GM19238 (cell line): Measurements from ENCODE around the gene CNNM2.

Experiments
- DNase-seq: peaks from one replicate; pipeline ENCODE4 v3.0.0; 2011; ENCODE audit warnings: low spot score; ENCODE audit not compliant: insufficient read length

CNNM2 gene

DNA sequence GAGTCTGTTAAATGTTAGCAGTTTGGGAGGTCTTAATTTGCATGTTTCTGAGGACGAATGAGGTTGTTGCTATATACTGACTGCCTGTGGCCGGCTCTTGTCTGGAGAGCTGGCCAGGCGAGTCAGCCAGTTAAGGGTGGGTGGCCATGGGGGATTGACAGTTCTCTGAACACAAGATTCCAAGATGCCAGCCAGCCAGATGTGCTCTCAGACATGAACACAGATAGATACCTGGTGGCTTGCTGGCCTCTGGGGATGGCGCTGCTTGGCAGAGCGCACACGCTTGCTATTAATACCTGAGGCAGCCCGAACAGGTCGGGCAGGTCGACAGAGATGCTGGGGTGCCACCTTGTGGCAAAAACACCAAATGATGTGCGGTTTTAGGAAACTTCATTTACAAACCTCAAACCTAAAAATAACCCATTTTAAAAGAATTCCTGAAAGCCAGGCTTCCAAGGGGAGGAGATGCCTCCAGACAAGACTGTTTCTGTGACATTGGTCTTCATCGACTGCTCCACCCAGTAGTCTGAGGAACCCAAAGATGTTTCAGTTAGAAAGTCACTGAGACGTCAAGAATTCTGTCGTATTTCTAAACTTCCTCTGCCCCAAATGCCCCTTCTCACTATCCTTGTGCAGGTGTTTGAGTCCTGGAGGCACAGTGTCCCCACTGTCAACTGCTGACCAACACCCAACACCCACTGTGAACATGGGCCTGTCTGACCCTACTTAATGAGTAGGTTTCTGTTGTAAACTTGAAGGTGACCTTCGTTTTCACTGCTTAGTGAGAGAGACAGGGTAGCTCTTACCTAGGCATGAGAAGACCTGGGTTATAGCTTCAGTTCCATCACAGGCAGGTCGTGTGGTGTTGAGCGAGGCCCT is 151.6 kb downstream of the CNNM2 start:
- DNase-seq, result peak; percentile 48

DNA sequence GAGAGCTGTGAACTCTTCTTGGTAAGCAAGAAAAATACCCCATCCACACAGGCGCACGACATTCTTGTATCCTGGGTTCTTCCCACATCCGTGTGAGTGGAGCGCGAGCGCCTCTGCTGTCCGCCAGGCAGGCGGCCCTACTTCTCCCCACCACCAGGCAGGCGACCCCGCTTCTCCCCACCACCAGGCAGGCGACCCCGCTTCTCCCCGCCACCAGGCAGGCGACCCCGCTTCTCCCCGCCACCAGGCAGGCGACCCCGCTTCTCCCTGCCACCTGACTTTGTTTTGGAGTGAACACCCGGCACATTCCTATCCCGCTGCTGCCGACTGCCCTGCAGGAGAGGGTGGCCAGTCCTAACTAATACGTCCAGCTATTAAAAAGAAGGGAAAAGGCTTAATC is 154.2 kb downstream of the CNNM2 start:
- no peak for DNase-seq

DNA sequence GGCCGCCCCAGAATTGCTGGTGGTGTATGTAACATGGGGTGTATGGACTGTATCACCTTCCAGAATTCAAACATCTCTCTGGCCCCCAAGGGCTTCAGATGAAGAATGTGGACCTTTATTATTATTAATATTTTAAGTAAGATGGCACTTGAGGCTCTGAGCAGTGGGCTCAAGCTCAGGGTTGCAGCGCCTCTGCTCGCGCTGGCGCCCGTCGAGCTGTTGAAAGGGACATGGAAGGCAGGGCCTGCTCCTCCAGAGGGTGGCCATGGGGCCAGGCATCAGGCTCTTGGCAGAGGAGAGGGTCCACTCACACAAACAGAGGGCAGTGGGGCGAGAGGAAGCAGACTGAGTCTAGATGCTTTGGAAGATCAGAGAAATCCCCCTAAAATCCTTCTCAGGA is 154.8 kb downstream of the CNNM2 start:
- DNase-seq, result no peak

DNA sequence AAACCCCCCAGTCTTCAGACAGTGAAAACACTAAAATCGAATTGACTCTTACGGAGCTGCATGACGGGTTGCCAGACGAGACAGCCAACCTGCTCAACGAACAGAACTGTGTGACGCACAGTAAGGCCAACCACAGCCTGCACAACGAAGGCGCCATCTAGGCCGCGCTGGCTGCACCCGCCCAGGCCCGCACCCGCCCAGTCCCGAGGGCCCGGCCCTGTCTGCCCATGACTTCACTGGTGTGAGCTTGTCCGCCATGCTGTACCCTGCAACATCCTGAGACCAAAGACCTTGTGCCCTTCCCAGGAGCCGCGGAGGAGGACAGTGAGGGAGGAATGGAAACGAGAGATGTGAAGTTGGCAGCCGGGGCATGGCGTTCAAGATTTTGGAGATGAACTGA is 158.9 kb downstream of the CNNM2 start:
- DNase-seq, result no peak

DNA sequence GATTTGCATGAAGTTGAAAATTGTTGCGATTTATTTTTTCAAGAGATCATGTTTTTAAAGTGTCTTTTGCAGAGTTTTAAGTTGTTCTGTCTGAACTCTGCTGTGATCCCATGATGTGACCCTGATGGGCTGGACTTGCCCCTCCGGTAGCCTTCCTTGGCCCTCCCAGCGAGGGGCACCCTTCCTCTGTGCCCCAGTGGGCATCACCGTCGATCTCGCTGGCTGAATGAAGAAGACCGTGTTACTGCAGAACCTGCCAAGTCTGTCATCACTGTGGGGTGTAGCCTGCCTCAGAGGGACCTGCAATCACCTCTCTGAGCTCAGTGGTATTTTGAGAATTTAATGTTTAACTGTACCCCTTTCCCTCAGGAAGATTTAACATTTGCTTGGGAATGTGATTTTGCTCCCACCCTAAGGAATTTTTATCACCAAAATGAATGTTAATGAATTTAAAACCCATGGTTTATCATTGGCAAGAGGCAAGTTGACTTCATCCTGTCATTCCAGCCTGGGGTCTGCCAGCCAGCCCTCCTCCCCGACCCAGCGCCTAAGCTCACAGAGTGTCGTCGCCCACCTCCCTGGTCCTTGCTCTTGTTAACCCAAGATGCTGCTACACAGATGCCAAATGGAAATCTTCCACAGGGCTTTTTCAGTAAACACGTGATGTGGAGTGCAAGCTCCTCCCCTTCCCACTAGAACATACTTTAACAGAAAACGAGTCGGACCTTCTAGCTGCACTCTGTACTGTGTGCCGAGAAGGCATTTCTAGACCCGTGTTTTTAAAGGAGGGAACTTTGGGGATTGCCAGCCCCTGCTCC is 159.6 kb downstream of the CNNM2 start:
- no peak for DNase-seq

DNA sequence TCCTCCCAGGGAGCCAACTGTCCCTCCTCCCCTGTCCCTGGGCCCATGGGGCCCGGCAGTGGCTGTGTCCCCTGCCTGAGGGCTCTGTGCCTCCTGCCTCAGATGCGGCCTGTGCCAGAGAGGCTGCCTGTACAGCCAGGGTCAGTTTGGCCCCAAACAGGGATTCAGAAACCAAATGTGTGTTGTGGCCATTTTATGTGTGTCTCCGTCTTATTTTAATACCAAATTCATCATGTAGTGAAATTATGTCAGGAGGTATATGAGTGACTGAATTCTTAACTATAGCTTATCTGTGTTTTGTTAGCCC is 160.2 kb downstream of the CNNM2 start:
- no peak for DNase-seq

DNA sequence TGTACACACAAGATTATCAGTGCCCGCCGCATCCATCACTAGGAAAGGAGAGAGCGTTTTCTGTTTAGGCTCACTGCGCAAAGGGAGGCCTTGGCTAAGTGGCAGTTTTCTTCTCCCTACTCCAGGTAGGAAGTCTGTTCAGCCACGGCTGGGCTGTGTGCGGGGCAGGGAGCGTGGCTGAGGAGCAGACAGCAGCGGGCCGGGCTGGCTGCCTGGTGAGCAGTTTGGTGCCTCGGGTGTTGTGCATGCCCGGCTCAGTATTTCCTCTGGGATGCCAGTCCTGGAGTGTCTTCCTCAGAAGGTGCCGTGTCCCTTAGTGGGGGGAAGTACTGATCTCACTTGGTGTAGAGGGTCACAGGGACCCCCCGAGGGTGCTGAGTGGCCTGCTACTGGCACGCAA is 160.6 kb downstream of the CNNM2 start:
- no peak for DNase-seq

DNA sequence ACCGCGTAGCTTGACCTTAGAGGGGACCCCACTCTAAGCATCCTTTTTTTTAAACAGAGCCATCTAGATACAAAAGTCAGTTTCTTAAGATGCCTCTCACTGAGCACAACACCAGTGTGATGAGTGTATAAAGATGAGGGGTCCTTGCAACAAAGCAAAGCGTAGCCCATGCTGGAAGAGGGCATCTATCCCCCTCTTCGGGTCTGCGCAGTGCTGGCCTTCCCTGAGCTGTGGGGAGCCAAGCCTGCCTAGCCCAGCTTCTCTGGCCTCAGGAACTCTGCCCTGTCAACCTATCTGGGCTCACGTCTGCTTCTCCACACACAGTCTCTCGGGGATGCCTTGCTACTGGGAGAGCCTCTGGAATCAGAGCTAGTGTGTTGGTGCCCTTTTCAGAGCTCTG is 161.0 kb downstream of the CNNM2 start:
- DNase-seq, result no peak

DNA sequence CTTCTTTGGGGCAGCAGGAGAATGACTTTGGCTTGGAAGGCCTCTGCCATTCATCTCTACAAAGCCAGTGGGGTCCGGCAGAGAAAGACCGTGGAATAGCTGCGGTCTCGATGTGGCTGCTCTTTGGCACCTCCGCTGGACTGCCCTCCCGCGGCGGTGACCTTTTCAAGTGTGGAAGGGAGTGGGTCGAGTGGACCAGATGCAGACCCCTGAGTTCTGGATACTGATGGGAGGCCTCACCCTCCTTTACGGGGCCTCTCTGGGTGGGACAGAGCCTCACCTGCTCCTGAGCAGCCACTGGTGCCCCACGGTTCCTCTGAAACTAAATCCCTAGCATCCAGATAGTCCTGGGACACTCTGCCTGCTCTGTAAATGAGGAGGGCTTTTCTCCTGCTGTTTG is 161.9 kb downstream of the CNNM2 start:
- no peak for DNase-seq

DNA sequence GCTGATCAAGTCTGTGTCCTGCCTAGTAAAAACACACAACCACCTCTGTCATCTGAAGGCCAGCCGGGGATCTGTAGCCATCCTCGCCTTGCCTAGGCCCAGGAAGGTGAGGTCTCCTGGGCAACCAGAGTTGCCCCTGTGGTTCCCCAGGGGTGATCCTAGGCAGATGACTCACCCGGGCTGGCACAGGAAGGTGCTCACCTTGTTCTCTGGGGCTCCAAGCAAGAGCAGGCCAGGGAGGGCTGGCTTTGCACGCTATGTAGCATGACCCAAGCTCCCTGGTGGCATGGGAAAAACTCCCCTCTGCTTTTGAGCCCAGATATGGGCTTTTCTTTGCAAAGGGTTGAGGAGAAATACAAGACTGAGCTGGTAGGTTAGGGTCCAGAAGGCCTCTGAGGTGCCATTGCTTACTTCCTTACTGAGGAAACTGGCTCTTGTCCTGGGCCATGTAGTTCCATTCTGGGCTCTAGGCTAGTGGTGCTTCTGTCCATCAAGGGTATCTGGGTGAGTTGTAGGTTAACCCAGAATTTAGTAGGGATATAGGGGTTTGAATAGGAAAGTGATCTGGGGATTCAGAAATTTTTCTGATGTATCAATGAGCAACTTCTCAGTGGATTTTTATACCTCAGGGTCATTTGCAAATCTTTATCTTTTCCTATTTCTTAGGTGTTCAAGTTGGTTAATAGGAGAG is 162.9 kb downstream of the CNNM2 start:
- no peak for DNase-seq

DNA sequence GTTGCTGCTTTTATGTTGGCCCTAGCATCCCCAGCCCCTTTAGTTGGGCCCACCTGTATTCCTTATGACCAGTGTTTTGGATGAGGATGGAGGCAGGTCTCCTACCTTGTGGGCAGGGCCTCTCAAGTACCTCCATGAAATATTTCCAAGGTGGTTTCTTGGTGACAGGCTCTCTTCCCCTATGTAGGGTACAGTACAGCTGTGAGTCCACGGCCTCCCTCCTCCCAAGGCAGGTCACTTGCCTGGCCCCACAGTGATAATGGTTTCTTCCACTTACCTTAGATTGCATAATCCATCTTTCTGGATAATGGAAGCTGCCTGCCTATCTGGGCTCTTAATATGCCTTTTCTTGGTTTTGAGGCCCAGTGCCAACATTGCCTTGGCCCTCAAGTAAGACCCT is 164.6 kb downstream of the CNNM2 start:
- DNase-seq, result no peak

DNA sequence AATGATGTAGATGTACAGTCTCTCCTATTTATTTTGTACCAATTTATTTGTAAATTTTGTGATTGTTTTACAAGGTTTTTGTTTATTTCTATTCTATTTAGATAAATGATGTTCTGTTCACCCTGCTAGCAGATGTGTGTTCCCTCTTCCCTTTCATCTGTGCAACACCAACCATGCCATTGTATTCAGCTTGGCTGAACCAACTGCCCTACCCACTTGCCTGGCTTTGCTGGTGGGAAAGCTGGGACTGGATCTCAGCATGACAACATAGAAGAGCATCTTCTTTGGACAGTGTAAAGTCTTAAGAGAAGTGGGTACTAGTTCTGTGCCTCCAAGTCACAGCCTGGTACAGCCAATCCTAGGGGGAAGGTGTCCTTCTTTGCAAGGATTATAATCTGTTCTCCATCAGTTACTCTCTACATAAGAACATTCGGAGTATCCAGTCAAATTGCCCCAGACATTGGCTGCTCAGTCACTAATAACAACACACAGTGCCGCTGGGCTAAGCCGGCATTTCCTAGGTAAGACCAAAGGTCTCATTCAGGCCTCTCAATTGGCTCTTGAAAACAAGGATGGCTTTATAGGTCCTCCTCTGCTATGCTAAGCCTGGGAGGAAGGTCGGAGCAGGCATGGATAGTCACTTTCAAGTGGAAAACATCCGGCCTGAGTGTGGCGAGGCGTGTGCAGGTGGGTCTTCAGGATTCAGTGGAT is 165.3 kb downstream of the CNNM2 start:
- DNase-seq, result no peak

DNA sequence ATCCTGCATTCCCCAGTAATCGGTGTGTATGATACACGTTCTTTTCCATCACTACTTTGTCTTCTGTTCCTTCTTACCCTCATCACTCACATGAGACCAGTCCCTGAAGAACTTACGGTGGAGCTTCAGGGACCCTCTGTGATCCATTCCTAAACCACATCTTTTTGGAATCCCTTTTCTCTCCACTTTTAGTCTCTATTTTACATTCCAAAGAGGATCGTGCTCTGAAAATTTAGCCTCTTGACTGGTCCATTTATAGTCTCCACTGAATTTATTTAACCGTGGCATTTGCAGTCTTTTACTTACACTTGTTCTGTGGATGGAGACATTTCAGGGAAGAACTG is 165.9 kb downstream of the CNNM2 start:
- no peak for DNase-seq

DNA sequence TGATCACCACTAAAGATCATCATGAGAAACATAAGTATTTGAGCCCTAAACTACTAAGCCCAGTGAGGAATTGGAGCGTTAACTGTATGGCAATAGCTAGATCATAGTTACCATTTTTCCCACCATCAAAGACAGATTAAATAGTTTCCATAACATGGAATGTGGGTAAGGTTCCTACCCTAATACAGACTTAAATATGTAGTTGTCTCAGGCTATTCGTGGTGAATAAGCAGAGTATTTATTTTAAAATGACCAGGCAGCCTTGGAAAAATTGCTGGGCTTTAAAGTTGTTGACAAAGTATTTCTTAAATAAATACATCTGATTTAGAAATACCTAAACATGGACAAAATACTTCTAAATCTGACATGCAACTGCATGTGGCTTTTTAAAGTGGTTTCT is 168.2 kb downstream of the CNNM2 start:
- DNase-seq, result no peak

DNA sequence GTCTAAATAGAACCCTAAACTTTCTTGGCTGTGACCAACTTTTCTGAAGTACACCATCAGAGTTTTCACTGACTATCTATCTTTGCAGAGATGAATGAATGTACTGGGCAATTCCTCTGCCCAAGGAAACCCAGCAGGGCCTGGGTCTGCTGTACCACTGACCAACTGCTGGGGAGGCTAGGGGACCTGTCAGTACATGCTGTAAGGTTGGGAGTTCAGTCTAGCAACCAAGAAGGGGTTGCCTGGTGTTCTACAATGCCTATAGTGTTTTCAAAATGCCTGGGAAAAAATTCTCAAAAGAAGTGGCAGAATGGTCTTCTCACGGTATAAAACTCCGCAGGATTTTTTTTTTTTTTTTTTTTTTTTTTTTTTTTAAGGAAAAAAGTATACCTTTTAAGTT is 168.7 kb downstream of the CNNM2 start:
- no peak for DNase-seq

DNA sequence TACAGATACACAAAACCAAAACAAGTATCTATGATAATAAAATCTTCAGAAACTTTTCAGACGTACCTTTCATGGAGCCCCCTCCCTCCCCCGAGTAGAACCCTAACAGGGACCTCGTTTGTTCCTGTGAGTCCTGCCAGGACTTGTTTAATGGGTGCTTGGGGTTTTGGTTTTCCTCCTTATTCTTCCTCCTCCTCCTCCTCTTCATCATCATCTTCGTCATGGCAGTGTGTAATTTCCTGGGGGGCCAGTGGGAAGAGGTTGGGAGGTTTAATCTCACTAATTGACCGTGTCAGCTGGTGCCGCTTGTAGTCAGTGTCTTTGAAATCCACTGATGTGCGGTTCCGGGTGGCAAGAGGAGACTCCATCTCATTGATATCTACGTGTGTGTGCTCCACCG is 171.4 kb downstream of the CNNM2 start:
- DNase-seq, result no peak

DNA sequence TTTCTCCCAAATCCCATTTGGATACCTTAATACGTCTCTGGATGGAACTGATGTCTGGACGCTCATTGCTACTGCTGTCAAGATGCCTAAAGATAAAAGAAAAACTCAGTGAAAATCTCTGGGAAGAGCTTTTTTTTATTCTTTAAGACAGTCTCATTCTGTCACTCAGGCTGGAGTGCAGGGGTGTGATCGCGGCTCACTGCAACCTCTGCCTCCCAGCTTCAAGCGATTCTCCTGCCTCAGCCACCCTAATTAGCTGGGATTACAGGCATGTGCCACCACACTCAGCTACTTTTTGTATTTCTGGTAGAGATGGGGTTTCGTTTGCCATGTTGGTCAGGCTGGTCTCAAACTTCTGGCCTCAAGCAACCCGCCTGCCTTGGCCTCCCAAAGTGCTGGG is 172.8 kb downstream of the CNNM2 start:
- no peak for DNase-seq

DNA sequence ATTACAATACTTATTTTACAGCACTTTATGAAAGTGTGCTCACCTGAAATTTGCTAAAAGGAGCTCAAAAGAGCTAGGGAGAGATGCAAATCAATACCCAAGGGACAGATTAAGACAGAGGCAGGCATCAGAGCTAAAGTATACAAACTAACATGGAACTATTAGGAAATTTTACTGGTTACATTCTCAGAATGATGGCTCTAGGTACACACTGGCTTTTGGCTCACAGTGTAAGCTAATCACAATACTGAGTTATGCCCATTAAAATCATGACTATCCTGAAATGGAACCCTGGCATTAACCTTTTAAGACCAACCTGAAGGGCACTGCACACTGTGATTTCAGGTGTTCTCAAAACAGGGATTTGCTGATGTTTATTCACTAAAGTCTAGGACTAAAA is 176.9 kb downstream of the CNNM2 start:
- no peak for DNase-seq

DNA sequence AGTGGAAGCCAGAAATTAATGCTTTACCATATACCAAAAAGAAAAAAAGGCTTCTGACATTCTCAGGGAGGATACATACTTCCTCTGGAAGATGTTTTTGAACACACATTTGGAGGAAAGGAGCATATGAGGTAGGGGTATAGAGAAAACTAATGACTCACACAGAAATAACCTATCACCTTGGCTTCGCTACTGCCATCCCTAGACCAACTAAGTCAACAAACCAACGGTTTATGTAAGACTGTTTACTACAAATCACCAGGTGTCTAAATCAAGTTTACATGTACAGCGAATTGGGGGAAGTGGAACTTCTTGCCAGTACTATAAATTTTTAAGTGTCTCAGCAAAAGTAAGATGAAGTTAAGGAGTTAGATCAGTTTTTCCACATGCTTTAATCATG is 178.0 kb downstream of the CNNM2 start:
- DNase-seq, result no peak

DNA sequence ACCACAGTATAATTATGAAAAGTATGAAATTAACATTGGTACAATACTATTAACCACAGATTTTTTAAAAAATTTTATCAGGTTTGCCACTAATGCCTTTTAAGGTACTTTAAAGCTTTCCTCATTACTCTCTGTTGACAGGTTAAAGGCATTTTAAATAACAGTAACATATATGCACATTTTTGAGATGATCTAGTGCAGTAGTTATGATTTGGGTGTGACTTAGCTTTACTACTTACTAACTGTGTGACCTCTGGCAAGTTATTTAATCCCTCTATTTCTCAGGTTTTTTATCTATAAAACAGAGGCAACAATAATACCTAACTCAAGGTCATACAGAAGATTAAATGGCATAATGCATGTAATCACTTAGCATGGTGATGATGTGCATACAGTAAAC is 180.1 kb downstream of the CNNM2 start:
- no peak for DNase-seq

DNA sequence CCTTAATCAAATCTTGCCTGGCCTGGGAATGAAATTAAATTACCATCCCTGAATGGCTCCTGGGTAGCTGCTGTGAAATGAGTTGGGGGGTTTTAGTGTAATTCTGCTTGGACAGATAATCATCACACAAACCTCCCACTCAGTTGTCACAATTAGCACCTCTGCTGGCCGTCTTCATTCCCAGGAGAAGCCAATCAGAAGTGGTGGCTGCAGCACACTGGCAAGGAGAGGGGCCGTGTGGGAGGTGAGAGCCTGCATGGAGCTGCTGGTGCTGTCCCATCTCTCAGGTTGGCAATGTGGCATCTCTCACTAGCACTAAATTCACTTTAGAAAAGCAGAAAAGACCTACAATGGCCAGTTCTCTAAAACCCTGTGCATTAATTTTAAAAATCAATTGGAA is 182.5 kb downstream of the CNNM2 start:
- no peak for DNase-seq

DNA sequence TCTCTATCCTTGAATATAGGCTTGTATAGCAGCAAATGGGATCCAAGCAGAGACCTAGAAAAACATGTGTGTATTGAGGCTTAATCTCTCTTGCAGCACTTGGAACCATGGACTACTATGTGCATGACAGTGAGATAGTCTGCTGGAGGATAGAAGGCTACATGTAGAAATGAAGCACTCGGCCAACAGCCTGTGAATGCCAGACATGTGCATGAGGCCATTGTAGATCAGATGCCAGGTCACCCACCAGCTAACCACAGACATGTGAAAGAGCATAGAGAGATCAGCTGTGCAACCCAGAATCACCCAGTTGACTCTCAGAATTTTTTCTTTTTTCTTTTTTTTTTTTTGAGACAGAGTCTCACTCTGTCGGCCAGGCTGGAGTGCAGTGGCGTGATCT is 184.1 kb downstream of the CNNM2 start:
- DNase-seq, result no peak
